WERI-Rb-1 (cell line): ENCODE data around the gene EFHC2.

Experiments
- DNase-seq: peaks from one replicate; pipeline ENCODE4 v3.0.0-alpha.2; 2020
- H3K27ac ChIP-seq: fragments of 250-450 bp; sonication (Bioruptor Pico); 2 replicates; pipeline ENCODE4 v1.5.1; 2020; ENCODE audit warnings: mild to moderate bottlenecking, moderate library complexity
- H3K27me3 ChIP-seq: fragments of 250-450 bp; sonication (Bioruptor Pico); 2 replicates; pipeline ENCODE4 v1.5.1; 2021; ENCODE audit warnings: mild to moderate bottlenecking, low read depth, moderate library complexity; ENCODE audit not compliant: insufficient read depth, severe bottlenecking
- H3K36me3 ChIP-seq: fragments of 250-450 bp; sonication (Bioruptor Pico); 2 replicates; pipeline ENCODE4 v1.5.1; 2020; ENCODE audit warnings: mild to moderate bottlenecking, moderate library complexity
- H3K4me3 ChIP-seq: 2 replicates; pipeline ENCODE4 v1.5.1; 2011; ENCODE audit warnings: low read depth, mild to moderate bottlenecking, control low read depth, low read length
- H3K9me3 ChIP-seq: fragments of 250-450 bp; sonication (Bioruptor Pico); 2 replicates; pipeline ENCODE4 v1.5.1; 2021; ENCODE audit warnings: mild to moderate bottlenecking, moderate library complexity; ENCODE audit not compliant: severe bottlenecking
- TF ChIP-seq, protein P1 (sequence below): IDR thresholded peaks from 2 replicates; pipeline ENCODE4 v1.5.1; 2011; ENCODE audit warnings: low read depth, mild to moderate bottlenecking, control low read depth, inconsistent platforms, low read length

The EFHC2 gene

DNA sequence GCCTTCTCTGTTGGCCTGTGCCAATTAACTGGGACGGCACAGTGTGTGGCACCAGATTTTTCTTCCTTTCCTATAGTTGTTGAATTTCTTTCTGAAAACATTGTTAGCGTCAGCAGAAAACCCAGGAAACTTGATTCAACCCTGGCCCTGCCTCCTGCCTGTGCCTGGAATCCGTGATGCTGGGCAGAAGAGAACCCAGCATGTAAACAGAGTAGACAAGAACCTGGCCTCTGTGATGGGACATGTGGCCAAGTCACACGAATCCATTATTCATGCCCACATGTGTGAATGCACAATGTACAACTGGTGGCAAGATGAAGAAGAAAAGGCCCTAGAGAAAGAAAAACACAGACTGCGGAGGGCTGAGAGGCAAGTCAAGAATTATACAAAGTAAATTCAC lies 111.4 kb downstream of the EFHC2 start:
- no peaks in the 10 kb centered on the region for H3K27me3 ChIP-seq
- no peak for DNase-seq
- TF ChIP-seq, protein P1, sequence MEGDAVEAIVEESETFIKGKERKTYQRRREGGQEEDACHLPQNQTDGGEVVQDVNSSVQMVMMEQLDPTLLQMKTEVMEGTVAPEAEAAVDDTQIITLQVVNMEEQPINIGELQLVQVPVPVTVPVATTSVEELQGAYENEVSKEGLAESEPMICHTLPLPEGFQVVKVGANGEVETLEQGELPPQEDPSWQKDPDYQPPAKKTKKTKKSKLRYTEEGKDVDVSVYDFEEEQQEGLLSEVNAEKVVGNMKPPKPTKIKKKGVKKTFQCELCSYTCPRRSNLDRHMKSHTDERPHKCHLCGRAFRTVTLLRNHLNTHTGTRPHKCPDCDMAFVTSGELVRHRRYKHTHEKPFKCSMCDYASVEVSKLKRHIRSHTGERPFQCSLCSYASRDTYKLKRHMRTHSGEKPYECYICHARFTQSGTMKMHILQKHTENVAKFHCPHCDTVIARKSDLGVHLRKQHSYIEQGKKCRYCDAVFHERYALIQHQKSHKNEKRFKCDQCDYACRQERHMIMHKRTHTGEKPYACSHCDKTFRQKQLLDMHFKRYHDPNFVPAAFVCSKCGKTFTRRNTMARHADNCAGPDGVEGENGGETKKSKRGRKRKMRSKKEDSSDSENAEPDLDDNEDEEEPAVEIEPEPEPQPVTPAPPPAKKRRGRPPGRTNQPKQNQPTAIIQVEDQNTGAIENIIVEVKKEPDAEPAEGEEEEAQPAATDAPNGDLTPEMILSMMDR = no peak
- no peak overlapping the region for H3K27ac ChIP-seq
- H3K9me3 ChIP-seq = no peaks in the 10 kb centered on the region
- H3K36me3 ChIP-seq = no peaks in the 10 kb centered on the region
- H3K4me3 ChIP-seq = no peak overlapping the region

DNA sequence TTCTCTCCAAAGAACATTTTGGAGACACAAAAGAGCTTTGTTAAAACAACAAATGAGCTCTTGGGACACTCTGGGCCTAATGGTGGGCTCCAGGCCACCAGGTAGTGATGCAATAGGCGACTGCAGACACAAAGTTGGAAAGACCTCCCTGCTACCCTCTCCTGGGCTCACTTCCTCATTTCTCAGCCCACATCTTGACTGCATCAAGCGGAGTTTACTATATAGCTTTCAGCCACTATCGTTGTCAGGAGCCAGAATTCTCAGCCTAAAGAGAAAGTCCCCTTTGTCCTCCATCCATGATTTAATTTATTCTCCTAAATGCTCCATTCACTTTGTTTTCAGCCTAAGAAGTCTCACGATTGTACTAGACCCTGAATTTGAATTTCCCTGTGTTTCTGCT lies 114.9 kb downstream of the EFHC2 start:
- Histone ChIP-seq H3K4me3 (no peak overlapping the region), H3K9me3 (no peaks in the 10 kb centered on the region), H3K27me3 (no peaks in the 10 kb centered on the region), H3K27ac (no peak overlapping the region), H3K36me3 (no peaks in the 10 kb centered on the region)
- DNase-seq = no peak
- TF ChIP-seq, protein P1 = no peak

DNA sequence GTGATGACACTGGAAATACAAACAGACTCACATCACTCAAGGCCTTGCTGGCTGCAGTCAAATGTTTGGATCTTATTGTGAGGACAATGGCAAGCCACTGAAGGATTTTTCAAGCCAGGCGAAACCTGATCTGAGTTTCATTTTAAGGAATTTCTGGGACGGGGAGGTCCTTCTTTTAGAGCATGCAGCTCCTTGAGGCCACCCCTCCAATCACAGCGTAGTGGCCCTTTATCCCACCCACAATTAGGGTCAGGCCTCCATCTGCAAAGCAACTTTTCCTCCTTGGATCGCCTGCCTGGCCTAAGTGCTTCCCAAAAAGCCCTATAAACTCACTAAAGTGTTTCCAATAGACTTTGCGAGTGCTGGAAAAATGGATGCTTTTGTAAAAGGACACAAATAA lies 115.5 kb downstream of the EFHC2 start:
- Histone ChIP-seq H3K9me3 (no peaks in the 10 kb centered on the region), H3K4me3 (no peak overlapping the region), H3K27ac (no peak overlapping the region), H3K27me3 (no peaks in the 10 kb centered on the region), H3K36me3 (no peaks in the 10 kb centered on the region)
- TF ChIP-seq, protein P1 = no peak
- no peak for DNase-seq

DNA sequence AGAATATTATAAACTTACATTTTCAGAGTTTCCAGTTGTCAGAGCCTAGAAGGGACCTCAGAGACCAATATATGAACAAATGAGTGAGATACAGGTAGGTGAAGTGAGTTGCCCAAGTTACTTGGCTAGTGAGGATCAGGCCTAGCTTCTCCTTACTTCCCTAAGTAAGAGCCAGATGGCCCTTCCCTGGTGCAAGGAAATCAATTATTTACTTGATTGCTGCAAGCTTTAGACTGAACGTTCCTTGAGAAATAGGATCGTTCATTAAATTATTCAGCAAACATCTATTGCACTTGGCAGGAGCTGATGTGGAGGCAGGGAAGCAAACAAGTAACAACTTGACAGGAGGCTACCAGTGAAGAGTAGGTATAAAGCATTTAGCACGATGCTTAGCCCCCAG lies 117.8 kb downstream of the EFHC2 start:
- no peaks in the 10 kb centered on the region for H3K36me3 ChIP-seq
- H3K9me3 ChIP-seq = no peaks in the 10 kb centered on the region
- TF ChIP-seq, protein P1 = no peak
- H3K27me3 ChIP-seq = no peaks in the 10 kb centered on the region
- no peak overlapping the region for H3K27ac ChIP-seq
- H3K4me3 ChIP-seq = no peak overlapping the region
- no peak for DNase-seq

DNA sequence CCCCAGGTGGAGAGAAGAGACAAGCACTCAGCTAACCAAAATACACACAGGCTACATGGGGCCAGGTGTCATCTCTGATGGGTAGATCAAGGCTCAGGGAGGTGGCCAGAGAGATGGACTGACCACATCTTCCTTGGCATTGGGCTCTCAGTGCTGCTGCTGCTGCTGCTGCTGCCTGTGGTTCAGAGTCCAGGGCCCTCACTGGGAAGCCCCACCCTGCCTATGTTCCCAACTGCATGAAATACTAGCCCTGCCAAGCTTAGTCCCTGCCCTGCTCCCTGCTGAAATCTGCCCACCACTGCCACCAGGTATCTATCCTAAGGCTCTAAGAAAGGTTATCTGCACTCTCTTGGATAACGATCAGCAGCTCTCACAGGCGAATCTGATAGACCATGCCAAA lies 118.7 kb downstream of the EFHC2 start:
- Histone ChIP-seq H3K36me3 (no peaks in the 10 kb centered on the region), H3K27me3 (no peaks in the 10 kb centered on the region), H3K4me3 (no peak overlapping the region), H3K27ac (no peak overlapping the region), H3K9me3 (no peaks in the 10 kb centered on the region)
- no peak for DNase-seq
- TF ChIP-seq, protein P1 = no peak

DNA sequence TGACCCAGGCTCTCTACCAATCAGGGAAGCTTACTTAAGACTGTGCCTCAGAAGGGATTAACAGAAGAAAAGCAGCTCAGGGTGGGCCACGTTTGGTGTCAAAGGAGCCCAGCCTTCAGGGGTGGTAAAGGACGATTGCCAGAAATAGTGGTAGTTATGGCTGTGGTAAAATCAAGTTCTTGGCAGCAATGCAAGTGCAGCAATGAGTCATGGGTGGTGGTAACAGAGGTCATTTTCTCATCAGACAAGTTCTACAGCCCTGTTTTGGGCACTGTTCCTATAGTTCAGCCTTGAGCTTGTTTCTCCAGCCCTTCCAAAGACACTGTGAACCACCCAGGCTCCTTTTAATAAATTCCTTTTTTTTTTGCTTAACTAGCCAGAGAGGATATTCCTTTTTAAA lies 120.3 kb downstream of the EFHC2 start:
- H3K4me3 ChIP-seq = no peak overlapping the region
- no peaks in the 10 kb centered on the region for H3K27me3 ChIP-seq
- DNase-seq = no peak
- TF ChIP-seq, protein P1 = no peak
- no peak overlapping the region for H3K27ac ChIP-seq
- no peaks in the 10 kb centered on the region for H3K9me3 ChIP-seq
- H3K36me3 ChIP-seq = no peaks in the 10 kb centered on the region
